HEK293 (cell line): ENCODE measurements around the gene ZHX3.

Experiments
- ATF2 ChIP-seq: fragments of 450-650 bp; formaldehyde crosslinking; IDR thresholded peaks from 2 replicates; pipeline ENCODE4 v1.5.1; 2016; ENCODE audit warnings: missing biosample characterization, missing genetic modification characterization, low read depth
- CTCF ChIP-seq: fragments of 450-650 bp; formaldehyde crosslinking; IDR thresholded peaks from 2 replicates; pipeline ENCODE4 v1.5.1; 2016; ENCODE audit warnings: missing biosample characterization, missing genetic modification characterization
- PATZ1 ChIP-seq: fragments of 450-650 bp; formaldehyde crosslinking; IDR thresholded peaks from 2 replicates; pipeline ENCODE4 v1.5.1; 2016; ENCODE audit warnings: missing biosample characterization, missing genetic modification characterization
- REPIN1 ChIP-seq: fragments of 450-650 bp; formaldehyde crosslinking; IDR thresholded peaks from 2 replicates; pipeline ENCODE4 v1.5.1; 2017; ENCODE audit warnings: missing biosample characterization, missing genetic modification characterization, low read depth
- REST ChIP-seq: fragments of 450-650 bp; formaldehyde crosslinking; IDR thresholded peaks from 2 replicates; pipeline ENCODE4 v1.5.1; 2016; ENCODE audit warnings: missing biosample characterization, missing genetic modification characterization
- SETDB1 ChIP-seq: IDR thresholded peaks from one replicate; pipeline ENCODE4 v1.6.1; 2017; ENCODE audit warnings: mild to moderate bottlenecking, low read length, moderate library complexity, mixed read lengths; ENCODE audit not compliant: insufficient read length
- ZBTB21 ChIP-seq: fragments of 450-650 bp; formaldehyde crosslinking; IDR thresholded peaks from 2 replicates; pipeline ENCODE4 v1.5.1; 2017; ENCODE audit warnings: missing biosample characterization, missing genetic modification characterization
- ZBTB7A ChIP-seq: fragments of 450-650 bp; formaldehyde crosslinking; IDR thresholded peaks from 2 replicates; pipeline ENCODE4 v1.5.1; 2016; ENCODE audit warnings: low read depth, missing biosample characterization, missing genetic modification characterization
- ZNF138 ChIP-seq: fragments of 450-650 bp; formaldehyde crosslinking; IDR thresholded peaks from 2 replicates; pipeline ENCODE4 v1.5.1; 2016; ENCODE audit warnings: missing biosample characterization, missing genetic modification characterization, borderline replicate concordance
- ZNF37A ChIP-seq: fragments of 450-650 bp; IDR thresholded peaks from 2 replicates; pipeline ENCODE4 v1.5.1; 2018; ENCODE audit warnings: missing biosample characterization, missing genetic modification characterization
- ZNF423 ChIP-seq: fragments of 450-650 bp; formaldehyde crosslinking; IDR thresholded peaks from 2 replicates; pipeline ENCODE4 v1.5.1; 2016; ENCODE audit warnings: missing biosample characterization, missing genetic modification characterization
- ZNF555 ChIP-seq: fragments of 450-650 bp; formaldehyde crosslinking; conservative IDR thresholded peaks from 2 replicates; pipeline ENCODE4 v1.5.1; 2017; ENCODE audit warnings: missing biosample characterization, mild to moderate bottlenecking, missing genetic modification characterization, inconsistent platforms
- ZNF707 ChIP-seq: fragments of 450-650 bp; formaldehyde crosslinking; IDR thresholded peaks from 2 replicates; pipeline ENCODE4 v1.5.1; 2016; ENCODE audit warnings: missing biosample characterization, missing genetic modification characterization
- ZNF830 ChIP-seq: fragments of 450-650 bp; IDR thresholded peaks from 2 replicates; pipeline ENCODE4 v1.5.0; 2018; ENCODE audit warnings: missing biosample characterization, missing genetic modification characterization, low read depth, mild to moderate bottlenecking, moderate library complexity

- TF ChIP-seq ZNF423 (tag by site-specific recombination) (no peak), ZBTB7A (tag by site-specific recombination) (no peak), CTCF (tag by site-specific recombination) (no peak), PATZ1 (tag by site-specific recombination) (no peak), ZNF138 (tag by site-specific recombination) (no peak), ZBTB21 (tag by site-specific recombination) (no peak), ZNF830 (tag by site-specific recombination) (no peak), REST (tag by site-specific recombination) (no peak), SETDB1 (no peak), ZNF37A (no peak), REPIN1 (no peak), ZNF707 (tag by site-specific recombination) (no peak), ZNF555 (tag by site-specific recombination) (no peak), ATF2 (no peak)
Measured at GRCh38 chr20:41276317-41276751, 41.2 kb downstream of the ZHX3 start.
